HepG2 (cell line): ENCODE results near the gene SRGAP3. TPM values are rescaled to one million over a fixed set of nuclear protein-coding genes. Genes with fewer than 3 reads are reported as not detected.

Experiments used
- ATAC-seq: fragments of 200-7000 bp; cut with Tn5 transposase; 3 replicates; pipeline ENCODE4 v1.9.1; 2020; ENCODE audit warnings: mild to moderate bottlenecking, moderate library complexity
- BruUV-seq: library from RNA; stranded (reverse); fragments of 400-500 nt; replicated peaks from 2 replicates; lab custom pipeline; 2021; lab: Mats Ljungman, UMichigan
- CTCF ChIA-PET: fragments of 300-600 bp; formaldehyde crosslinking; extraction: SDS; loops from one replicate; lab custom pipeline; 2021; ENCODE audit warnings: low total read pairs, inconsistent platforms, low intra/inter-chr PET ratio; lab: Yijun Ruan, JAX
- POLR2A ChIA-PET: fragments of 350-600 bp; sonication (Branson Sonifier 250); formaldehyde crosslinking; loops from one replicate; lab custom pipeline; 2020; ENCODE audit warnings: antibody characterized with exemption, inconsistent platforms; lab: Yijun Ruan, JAX
- DNase-seq: peaks from one replicate; pipeline ENCODE4 v3.0.0-alpha.2; 2015; ENCODE audit warnings: low spot score
- FAIRE-seq: peaks from 3 replicates; lab custom pipeline; 2011; peaks lifted over from hg19 to GRCh38; lab: Jason Lieb, UNC
- H2AFZ ChIP-seq: one replicate; pipeline ENCODE4 v1.6.1; 2011; ENCODE audit warnings: low read length, inconsistent platforms
- H3K27ac ChIP-seq: fragments of 300-600 bp; 3 replicates; pipeline ENCODE4 v1.8.0; 2011; ENCODE audit warnings: mixed run types, mild to moderate bottlenecking, mixed read lengths, low read length, inconsistent platforms; ENCODE audit not compliant: insufficient read depth; ENCODE audit errors: extremely low read length
- H3K27me3 ChIP-seq, 2 experiments: fragments of 200-600 bp in 1 of 2; 2 replicates in 1 of 2; 3 replicates in 1 of 2; pipeline versions ENCODE4 v1.6.0 to v1.8.0; 2011; ENCODE audit warnings: low read length in 2 of 2, mild to moderate bottlenecking in 2 of 2, moderate library complexity in 2 of 2, inconsistent platforms in 1 of 2; ENCODE audit not compliant: insufficient read depth in 2 of 2, control insufficient read depth in 1 of 2
- H3K36me3 ChIP-seq, 2 experiments: fragments of 200-600 bp in 1 of 2; replicated peaks in 1 of 2; 2 replicates in 1 of 2; 3 replicates in 1 of 2; pipeline versions ENCODE4 v1.5.1 to v1.8.0; 2011; ENCODE audit warnings: low read length in 2 of 2, inconsistent platforms in 1 of 2; ENCODE audit not compliant: insufficient read depth in 2 of 2, control insufficient read depth in 1 of 2
- H3K4me1 ChIP-seq: 2 replicates; pipeline ENCODE4 v1.5.1; 2012; ENCODE audit warnings: low read length, inconsistent platforms; ENCODE audit not compliant: insufficient read depth
- H3K4me2 ChIP-seq: 2 replicates; pipeline ENCODE4 v1.6.0; 2011; ENCODE audit warnings: low read depth, low read length, inconsistent platforms
- H3K4me3 ChIP-seq, 3 experiments: fragments of 200-600 bp in 1 of 3; sonication (generic), shearing (Covaris generic) in 1 of 3; replicated peaks in 1 of 3; 2 replicates each; pipeline ENCODE4 v1.5.1; 2011 to 2016; ENCODE audit warnings: low read length in 3 of 3, inconsistent platforms in 2 of 3, low read depth in 2 of 3, mild to moderate bottlenecking in 2 of 3, control low read depth in 1 of 3, mixed read lengths in 1 of 3; ENCODE audit not compliant: insufficient read depth in 1 of 3
- H3K79me2 ChIP-seq: one replicate; pipeline ENCODE4 v1.6.1; 2011; ENCODE audit warnings: low read length, inconsistent platforms; ENCODE audit not compliant: insufficient read depth
- H3K9ac ChIP-seq: 2 replicates; pipeline ENCODE4 v1.6.0; 2011; ENCODE audit warnings: mild to moderate bottlenecking, low read depth, low read length, inconsistent platforms; ENCODE audit not compliant: insufficient read depth
- H3K9me3 ChIP-seq: 2 replicates; pipeline ENCODE4 v1.5.1; 2012; ENCODE audit warnings: mild to moderate bottlenecking, low read length
- H4K20me1 ChIP-seq: 2 replicates; pipeline ENCODE4 v1.6.0; 2011; ENCODE audit warnings: inconsistent platforms, mild to moderate bottlenecking, low read length, moderate library complexity; ENCODE audit not compliant: insufficient read depth
- MBNL3 ChIP-seq: fragments of 250-450 bp; sonication (Bioruptor Pico); conservative IDR thresholded peaks from 2 replicates; pipeline ENCODE4 v1.8.0; 2022; ENCODE audit warnings: mild to moderate bottlenecking, inconsistent platforms
- MTA1 ChIP-seq: sonication (generic); formaldehyde crosslinking; IDR thresholded peaks from 2 replicates; pipeline ENCODE4 v1.4.0; 2020; ENCODE audit warnings: missing genetic modification reagents, mild to moderate bottlenecking, borderline replicate concordance
- TRIM24 ChIP-seq: sonication (generic); formaldehyde crosslinking; IDR thresholded peaks from 2 replicates; pipeline ENCODE4 v1.8.0; 2022; ENCODE audit warnings: mild to moderate bottlenecking, missing genetic modification reagents
- ZNF160 ChIP-seq: sonication (generic); formaldehyde crosslinking; IDR thresholded peaks from 2 replicates; pipeline ENCODE4 v1.8.0; 2022; ENCODE audit warnings: mild to moderate bottlenecking, inconsistent platforms, missing genetic modification reagents
- ZNF260 ChIP-seq: sonication (generic); formaldehyde crosslinking; IDR thresholded peaks from 2 replicates; pipeline ENCODE4 v1.4.0; 2020; ENCODE audit warnings: missing genetic modification reagents, low read depth, mild to moderate bottlenecking, borderline replicate concordance
- ZUFSP ChIP-seq: sonication (generic); formaldehyde crosslinking; IDR thresholded peaks from 2 replicates; pipeline ENCODE4 v1.9.0; 2021; ENCODE audit warnings: missing genetic modification reagents, mild to moderate bottlenecking, borderline replicate concordance
- WGBS: methylation state at CpG from one replicate; pipeline ENCODE4 v1.1.6; 2017; ENCODE audit warnings: low lambda C conversion rate; 5-methylcytosine and 5-hydroxymethylcytosine counted together
- in situ Hi-C: cut with HindIII; loops from 2 replicates; pipeline ENCODE4 v1.10.0; 2017; ENCODE audit warnings: low pct_unique_long_range_greater_than_20kb; ENCODE audit not compliant: extremely low pct_ligation_motif_present
- intact Hi-C: fragments of 100-400 bp; cut with micrococcal nuclease; formaldehyde crosslinking; loops from one replicate; pipeline ENCODE4 v1.10.0; 2022; ENCODE audit not compliant: unreplicated experiment
- polyA plus RNA-seq, 8 experiments: library from polyadenylated mRNA; depleted of rRNA in 3 of 8; stranded (reverse) in 7 of 8; unstranded in 1 of 8; fragments of >200 nt; fragmentation: Illumina TruSeq in 4 of 8; extraction: Trizol in 4 of 8; gene quantifications; 2 replicates each; pipeline versions ENCODE4 v1.2.1 to v1.2.3, GENCODE V29; 2011 to 2016; ENCODE audit warnings: low read depth in 4 of 8, missing spikeins in 1 of 8, mixed read lengths in 1 of 8; ENCODE audit not compliant: insufficient read depth in 1 of 8
- total RNA-seq, 5 experiments: library from RNA; depleted of rRNA; stranded (reverse); fragments of >200 nt; fragmentation: Illumina TruSeq; extraction: Trizol; gene quantifications; 2 replicates each; pipeline ENCODE4 v1.2.3, GENCODE V29; 2016; ENCODE audit warnings: low read depth in 1 of 5

The SRGAP3 gene
- total and polyA plus RNA-seq, 2 of the 13 experiments (the other 11 are each of a cell fraction or from before 2014, with no cell fraction given): 1.2 to 1.4 TPM

- Histone ChIP-seq H3K9ac (no peak overlapping the region), H3K4me2 (no peak overlapping the region), H3K79me2 (no peaks in the 10 kb centered on the region), H3K27me3 (0 out of 5 replicates have a peak, but pooled peaks cover 0 to 3% of the 10 kb centered on the region in 2 experiments), H3K4me3 (no peak overlapping the region), H4K20me1 (no peaks in the 10 kb centered on the region), H2AFZ (no peak overlapping the region), H3K27ac (no peak overlapping the region), H3K9me3 (no peaks in the 10 kb centered on the region), H3K36me3 (no peaks in the 10 kb centered on the region), H3K4me1 (peaks cover 9% of the 10 kb centered on the region)
- CTCF ChIA-PET: no interaction called here
- 43% methylated on average over 6 of the region's 11 CpGs for WGBS
- POLR2A ChIA-PET: no interaction called here
- no peak for TF ChIP-seq ZUFSP (CRISPR knock-in tag)
- TF ChIP-seq ZNF160 (CRISPR knock-in tag): no peak
- no peak for TF ChIP-seq TRIM24 (CRISPR knock-in tag)
- no peak for TF ChIP-seq MBNL3 (CRISPR knock-in tag)
- no peak for TF ChIP-seq ZNF260
- no peak for TF ChIP-seq MTA1
- intact Hi-C loops: no loop called here
- no TSS peak for BruUV-seq
- DNase-seq: no peak
- no peak for FAIRE-seq
- in situ Hi-C loops: no loop called here
- no peak for ATAC-seq
Observed at GRCh38 chr3:9009976-9010545, 239.4 kb downstream of the SRGAP3 start.
